Fibroblast of skin of abdomen (primary cell): Measurements from ENCODE around the gene GRIN3B.

Source experiments
- DNase-seq: peaks from one replicate; pipeline ENCODE4 v3.0.0-alpha.2; 2013

Gene GRIN3B

GRCh38 chr19:1008268-1009040 lies 8.2 kb downstream of the GRIN3B start:
- no peak for DNase-seq

- no peak for DNase-seq
These were observed 9.1 kb downstream of the GRIN3B start for GRCh38 chr19:1009041-1009980.

- DNase-seq: no peak
These were observed 9.8 kb downstream of the GRIN3B start for GRCh38 chr19:1009981-1010538.

- DNase-seq: no peak
These were observed 10.6 kb downstream of the GRIN3B start for GRCh38 chr19:1010586-1011510.

GRCh38 chr19:1011831-1012333 lies 11.7 kb downstream of the GRIN3B start:
- no peak for DNase-seq

DNA sequence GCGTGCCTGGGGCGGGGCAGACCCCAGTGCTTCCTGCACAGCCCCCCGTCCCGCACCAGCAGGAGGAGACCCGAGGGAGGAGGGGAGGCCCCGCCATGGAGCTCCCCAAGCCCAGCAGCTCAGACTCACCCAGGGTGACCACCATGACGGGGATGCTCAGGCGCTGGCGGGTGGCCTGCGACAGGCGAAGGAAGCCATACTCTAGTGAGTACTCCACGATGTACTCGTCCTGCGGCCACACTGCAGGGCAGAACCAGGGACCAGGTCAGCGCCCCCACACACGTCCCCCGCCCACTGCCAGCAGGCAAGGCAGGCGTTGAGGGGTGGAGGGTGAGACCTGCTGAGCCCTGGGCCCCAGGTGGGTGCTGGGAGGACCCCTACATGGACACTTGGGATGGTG lies 12.1 kb downstream of the GRIN3B start:
- no peak for DNase-seq

GRCh38 chr19:1013218-1013617 lies 13.0 kb downstream of the GRIN3B start:
- no peak for DNase-seq

- DNase-seq: no peak
These were observed 14.2 kb downstream of the GRIN3B start for GRCh38 chr19:1014161-1015060.

GRCh38 chr19:1015061-1015781 lies 15.0 kb downstream of the GRIN3B start:
- no peak for DNase-seq

- DNase-seq: no peak
These were observed 15.8 kb downstream of the GRIN3B start for GRCh38 chr19:1015782-1016646.

DNA sequence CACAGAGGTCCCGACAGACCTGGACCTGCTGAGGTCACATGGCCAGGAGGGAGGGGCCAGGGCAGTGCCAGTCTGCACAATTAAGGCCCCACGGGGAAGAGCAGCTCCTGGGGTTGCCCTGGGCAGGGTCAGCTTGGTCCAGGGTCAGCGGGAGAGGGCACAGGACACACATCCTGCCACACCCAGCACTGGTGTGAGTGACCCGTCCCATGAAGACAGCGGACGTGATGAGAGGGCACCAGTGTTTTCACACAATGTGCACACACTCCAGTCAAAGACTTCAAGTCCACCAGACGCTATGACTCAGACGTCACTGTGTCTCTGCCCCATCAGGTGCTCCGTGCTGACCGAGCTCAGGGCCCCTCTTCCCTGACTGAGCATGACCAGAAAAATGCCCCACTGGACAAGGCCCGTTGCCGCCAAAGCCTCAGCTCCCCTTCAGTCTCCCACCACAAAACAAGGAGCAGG lies 16.5 kb downstream of the GRIN3B start:
- no peak for DNase-seq

DNA sequence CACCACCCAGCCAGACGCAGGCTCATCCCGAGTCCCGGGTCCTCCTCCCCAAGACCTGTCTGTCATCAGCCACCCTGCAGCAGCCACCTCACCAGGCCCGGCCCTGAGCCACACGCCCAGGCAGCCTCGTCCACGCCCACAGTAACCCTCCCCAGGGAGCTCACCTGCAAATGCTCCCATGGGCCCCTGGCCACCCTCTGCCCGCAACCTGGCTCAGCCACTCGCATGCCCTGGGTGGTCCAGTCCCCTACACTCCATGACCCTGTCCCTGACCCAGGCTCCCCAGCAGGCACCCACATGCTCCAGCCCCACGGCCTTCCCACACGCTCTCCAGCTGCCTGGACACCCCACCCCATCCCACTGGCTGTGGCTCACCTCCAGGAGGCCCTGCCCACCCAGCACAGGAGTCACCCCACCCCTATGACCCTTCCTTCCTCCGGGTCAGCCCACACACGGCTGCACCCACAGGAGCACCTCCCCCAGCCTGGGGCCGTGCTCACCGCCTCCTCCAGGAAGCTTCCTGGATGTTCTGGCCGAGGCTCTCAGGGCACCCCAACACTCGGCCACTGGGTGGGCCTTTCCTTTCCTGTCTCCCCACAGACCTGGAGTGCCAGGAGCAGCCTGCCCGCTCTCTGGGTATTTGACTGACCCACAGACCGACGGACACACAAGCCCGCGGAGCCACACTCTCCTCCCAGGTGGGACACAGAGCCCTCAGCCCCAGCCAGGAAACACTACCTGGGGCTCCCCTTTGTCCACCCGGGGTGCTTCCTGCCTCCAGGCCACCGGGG lies 17.1 kb downstream of the GRIN3B start:
- no peak for DNase-seq

DNA sequence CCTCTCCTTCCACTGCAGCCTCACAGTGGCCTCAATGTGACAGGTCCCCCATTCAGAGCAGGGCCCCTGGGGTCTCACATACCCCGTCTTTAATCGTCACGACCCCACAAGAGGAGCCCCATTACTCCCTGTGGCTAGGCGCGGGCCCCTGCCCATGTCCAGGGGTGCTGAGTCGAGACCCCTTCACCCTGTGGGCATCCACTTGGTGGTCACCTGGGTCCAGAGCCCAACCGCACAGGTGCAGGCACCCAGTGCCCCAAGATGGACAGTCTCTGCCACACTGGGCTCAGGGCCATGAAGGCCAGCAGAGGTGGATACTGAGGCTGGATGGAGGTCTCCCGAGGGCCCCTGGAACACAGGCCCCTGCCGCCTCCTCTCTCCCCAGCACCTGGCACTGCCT lies 17.7 kb downstream of the GRIN3B start:
- no peak for DNase-seq

- no peak for DNase-seq
These were observed 18.2 kb downstream of the GRIN3B start for GRCh38 chr19:1018393-1018792.

- DNase-seq: no peak
These were observed 18.9 kb downstream of the GRIN3B start for GRCh38 chr19:1018932-1019615.

DNA sequence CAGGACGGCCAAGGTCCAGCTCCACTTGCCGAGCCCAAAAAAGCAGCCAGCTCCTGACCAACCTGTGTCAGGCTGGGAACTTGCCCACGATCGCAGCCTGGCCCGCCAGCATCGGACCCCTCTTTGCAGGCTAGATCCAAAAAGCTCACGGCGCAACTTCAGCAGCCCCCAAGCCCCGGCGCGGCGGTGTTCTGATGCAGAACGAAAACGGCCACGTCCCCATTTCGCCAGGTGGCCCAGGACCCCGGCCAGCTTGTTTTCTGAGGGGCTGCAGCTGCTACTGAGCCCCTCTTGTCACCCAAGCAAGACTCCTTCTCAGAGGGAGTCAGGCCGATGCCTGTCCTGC lies 19.4 kb downstream of the GRIN3B start:
- no peak for DNase-seq

GRCh38 chr19:1019980-1020867 lies 20.0 kb downstream of the GRIN3B start:
- DNase-seq: no peak
